A204.1 (cell line): ENCODE results near the gene ANKRD24.
"Not testable (repeated sequence)": the region's sequence is repeated elsewhere in the genome, so short reads cannot be mapped to it uniquely, and the experiment has no call there.

Source experiments
- FAIRE-seq: peaks from 2 replicates; lab custom pipeline; 2012; peaks lifted over from hg19 to GRCh38; lab: Jason Lieb, UNC

The ANKRD24 gene

GRCh38 chr19:4182084-4182810 lies at the start of gene ANKRD24, which contains the start of gene SIRT6:
TSS of gene ANKRD24 (plus strand) at chr19:4182689. CDS start at chr19:4186426, 3,737 bp downstream.
TSS of gene SIRT6 (minus strand) at chr19:4182563. CDS start at chr19:4182539, 24 bp downstream.
- peak; percentile 52 for FAIRE-seq

GRCh38 chr19:4134351-4134750 lies 48.1 kb upstream of the ANKRD24 start:
- FAIRE-seq = no peak

GRCh38 chr19:4135386-4135785 lies 47.1 kb upstream of the ANKRD24 start:
- not testable (repeated sequence) for FAIRE-seq

- FAIRE-seq = no peak
Observed at GRCh38 chr19:4136680-4137088, 45.8 kb upstream of the ANKRD24 start.

GRCh38 chr19:4138445-4138844 lies 44.0 kb upstream of the ANKRD24 start:
- no peak for FAIRE-seq

GRCh38 chr19:4139614-4140236 lies 42.8 kb upstream of the ANKRD24 start:
- no peak for FAIRE-seq

GRCh38 chr19:4140237-4140711 lies 42.2 kb upstream of the ANKRD24 start:
- no peak for FAIRE-seq

GRCh38 chr19:4142916-4143315 lies 39.6 kb upstream of the ANKRD24 start:
- FAIRE-seq = not testable (repeated sequence)

GRCh38 chr19:4144666-4145249 lies 37.7 kb upstream of the ANKRD24 start:
- FAIRE-seq = no peak

GRCh38 chr19:4149518-4150288 lies 32.8 kb upstream of the ANKRD24 start:
- FAIRE-seq = no peak

GRCh38 chr19:4151623-4152022 lies 30.9 kb upstream of the ANKRD24 start:
- FAIRE-seq = no peak

- no peak for FAIRE-seq
Observed at GRCh38 chr19:4152241-4152998, 30.1 kb upstream of the ANKRD24 start.

- no peak for FAIRE-seq
Observed at GRCh38 chr19:4154571-4155312, 27.7 kb upstream of the ANKRD24 start.

GRCh38 chr19:4157164-4157563 lies 25.3 kb upstream of the ANKRD24 start:
- FAIRE-seq = no peak

GRCh38 chr19:4157971-4158370 lies 24.5 kb upstream of the ANKRD24 start:
- FAIRE-seq = not testable (repeated sequence)

GRCh38 chr19:4161415-4162077 lies 20.9 kb upstream of the ANKRD24 start:
- no peak for FAIRE-seq

GRCh38 chr19:4164262-4164661 lies 18.2 kb upstream of the ANKRD24 start:
- no peak for FAIRE-seq

- FAIRE-seq = no peak
Observed at GRCh38 chr19:4171676-4172075, 10.8 kb upstream of the ANKRD24 start.

- FAIRE-seq = no peak
Observed at GRCh38 chr19:4172861-4173473, 9.5 kb upstream of the ANKRD24 start.
